ENCODE data around the gene SORCS1. TPM values are rescaled to one million over a fixed set of nuclear protein-coding genes. Genes with fewer than 3 reads are reported as not detected.

The SORCS1 gene
- total RNA-seq, 1 donor from 2014 or later: 11.1 TPM

DNA sequence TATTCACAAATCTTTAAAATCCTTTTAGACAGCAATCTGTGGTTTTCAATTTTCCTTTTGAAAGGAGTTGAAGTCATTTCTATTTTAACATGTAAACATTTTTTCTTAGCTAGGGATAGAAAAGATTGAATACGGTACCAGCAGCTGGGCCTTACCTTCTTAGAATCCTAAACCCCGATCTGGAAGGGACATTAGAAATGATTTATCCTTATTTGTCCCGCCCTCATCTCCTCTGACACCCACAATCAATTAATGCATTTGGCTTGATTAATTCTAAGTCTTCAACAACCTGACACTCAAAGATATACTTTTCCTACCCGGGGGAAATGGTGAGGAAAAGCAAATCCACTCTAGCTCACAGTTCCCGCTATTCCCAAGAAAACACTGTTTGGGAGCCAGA, 100.4 kb downstream of the SORCS1 start:
- Mint-ChIP-seq H3K27ac (no peak overlapping the region), H3K36me3 (no peaks in the 10 kb centered on the region), H3K4me3 (no peak overlapping the region), H3K9me3 (no peaks in the 10 kb centered on the region), H3K4me1 (peaks cover 17% of the 10 kb centered on the region), H3K27me3 (ENCODE audit: insufficient read depth, low read depth) (no peaks in the 10 kb centered on the region)
- Histone ChIP-seq H3F3A (ENCODE audit: low read depth) (no peaks in the 10 kb centered on the region), H4K20me1 (ENCODE audit: low read depth) (peaks cover 7% of the 10 kb centered on the region), H3K4me2 (no peak overlapping the region), H3K27ac (no peak overlapping the region), H3K79me2 (ENCODE audit: low read depth) (no peaks in the 10 kb centered on the region), H3K27me3 (no peaks in the 10 kb centered on the region), H3K4me3 (no peak overlapping the region), H3K4me1 (peaks cover 13% of the 10 kb centered on the region), H3K9me3 (ENCODE audit: low read depth) (no peaks in the 10 kb centered on the region), H3K9ac (no peak overlapping the region), H2AFZ (replicated peaks) (no peak overlapping the region), H3K36me3 (no peaks in the 10 kb centered on the region)
- no peak for TF ChIP-seq CTCF (IDR thresholded peaks at IDR 0.05)
- TF ChIP-seq EZH2phosphoT487 (IDR thresholded peaks at IDR 0.05): no peak
- TF ChIP-seq EZH2 (IDR thresholded peaks at IDR 0.05): no peak
- DNase-seq (ENCODE audit: low spot score): no peak

DNA sequence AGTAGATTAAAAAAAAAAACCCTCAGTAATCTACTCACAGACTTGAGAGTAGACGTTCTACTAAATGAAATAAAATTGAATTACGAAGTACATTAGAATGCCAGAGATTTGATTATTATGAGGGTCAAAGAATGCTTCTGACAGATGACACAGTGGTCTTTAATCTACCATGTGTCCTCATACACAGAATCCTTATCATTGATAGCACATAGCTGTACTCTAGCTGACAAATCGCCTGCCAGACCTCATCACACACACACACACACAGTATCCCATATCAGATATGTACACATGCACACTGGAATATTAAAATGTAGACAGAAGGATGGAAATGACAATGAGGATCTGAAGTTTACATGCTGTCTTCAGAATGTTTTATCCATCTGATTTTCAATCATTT, 104.6 kb downstream of the SORCS1 start:
- Histone ChIP-seq H3K27me3 (no peaks in the 10 kb centered on the region), H3K4me1 (peaks cover 34% of the 10 kb centered on the region), H2AFZ (replicated peaks) (no peak overlapping the region), H4K20me1 (ENCODE audit: low read depth) (peaks cover 7% of the 10 kb centered on the region), H3F3A (ENCODE audit: low read depth) (no peaks in the 10 kb centered on the region), H3K79me2 (ENCODE audit: low read depth) (no peaks in the 10 kb centered on the region), H3K4me3 (no peak overlapping the region), H3K4me2 (no peak overlapping the region), H3K9ac (no peak overlapping the region), H3K27ac (no peak overlapping the region), H3K9me3 (ENCODE audit: low read depth) (no peaks in the 10 kb centered on the region), H3K36me3 (no peaks in the 10 kb centered on the region)
- Mint-ChIP-seq H3K27ac (no peak overlapping the region), H3K36me3 (no peaks in the 10 kb centered on the region), H3K9me3 (no peaks in the 10 kb centered on the region), H3K4me3 (no peak overlapping the region), H3K27me3 (ENCODE audit: insufficient read depth, low read depth) (no peaks in the 10 kb centered on the region), H3K4me1 (peaks cover 42% of the 10 kb centered on the region)
- TF ChIP-seq CTCF (IDR thresholded peaks at IDR 0.05) (no peak), EZH2phosphoT487 (IDR thresholded peaks at IDR 0.05) (no peak), EZH2 (IDR thresholded peaks at IDR 0.05) (no peak)
- DNase-seq (ENCODE audit: low spot score): no peak

DNA sequence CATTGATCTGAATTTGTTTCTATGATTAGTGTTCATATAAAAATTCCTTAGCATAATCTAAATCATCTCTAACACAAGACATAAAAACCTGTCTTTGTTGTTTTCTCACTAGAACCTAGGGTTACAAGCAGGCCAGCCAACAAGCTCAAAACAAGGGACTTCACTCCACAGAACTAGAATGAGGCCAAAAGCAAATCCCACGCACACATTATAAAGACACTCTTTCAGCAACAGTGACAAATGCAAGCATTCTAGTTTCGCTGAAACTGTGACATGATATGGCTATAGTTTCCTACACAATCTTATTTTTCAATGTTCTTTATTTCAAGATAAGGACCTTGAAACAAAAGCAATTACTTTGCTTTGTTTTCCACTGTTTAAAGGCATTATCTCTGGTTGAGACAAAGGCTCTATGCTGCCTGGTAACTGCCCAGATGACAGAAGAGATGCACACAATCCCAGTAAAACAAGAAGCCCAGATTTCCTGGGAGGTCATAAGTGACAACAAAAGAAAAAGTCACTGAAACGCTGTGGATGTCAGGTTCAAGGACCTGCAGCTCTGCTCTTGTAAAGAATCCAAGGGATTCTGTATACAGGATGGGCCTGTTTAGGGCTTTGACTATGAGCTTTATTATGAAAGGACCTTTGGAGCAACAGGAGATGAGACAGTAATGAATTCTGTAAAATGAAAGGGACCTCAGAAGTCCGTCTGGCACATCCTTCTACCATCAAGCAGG, 105.3 kb downstream of the SORCS1 start:
- H3K9me3 Mint-ChIP-seq: no peaks in the 10 kb centered on the region
- DNase-seq (ENCODE audit: low spot score): peak; percentile 4
- no peaks in the 10 kb centered on the region for H3K36me3 ChIP-seq
- H3K4me2 ChIP-seq: no peak overlapping the region
- no peaks in the 10 kb centered on the region for H3K27me3 Mint-ChIP-seq (ENCODE audit: insufficient read depth, low read depth)
- no peak for TF ChIP-seq EZH2 (IDR thresholded peaks at IDR 0.05)
- no peak for TF ChIP-seq EZH2phosphoT487 (IDR thresholded peaks at IDR 0.05)
- TF ChIP-seq CTCF (IDR thresholded peaks at IDR 0.05): no peak
- H3K4me1 Mint-ChIP-seq: peaks cover 44% of the 10 kb centered on the region
- no peaks in the 10 kb centered on the region for H3K79me2 ChIP-seq (ENCODE audit: low read depth)
- H3K9ac ChIP-seq: no peak overlapping the region
- no peak overlapping the region for H3K4me3 Mint-ChIP-seq
- H3K4me3 ChIP-seq: no peak overlapping the region
- H3K27ac Mint-ChIP-seq: no peak overlapping the region
- no peak overlapping the region for H2AFZ ChIP-seq (replicated peaks)
- H3F3A ChIP-seq (ENCODE audit: low read depth): no peaks in the 10 kb centered on the region
- no peaks in the 10 kb centered on the region for H3K9me3 ChIP-seq (ENCODE audit: low read depth)
- peaks cover 7% of the 10 kb centered on the region for H4K20me1 ChIP-seq (ENCODE audit: low read depth)
- H3K27ac ChIP-seq: no peak overlapping the region
- H3K4me1 ChIP-seq: peaks cover 34% of the 10 kb centered on the region
- H3K36me3 Mint-ChIP-seq: no peaks in the 10 kb centered on the region
- H3K27me3 ChIP-seq: no peaks in the 10 kb centered on the region

All from neural progenitor cell (in vitro differentiated cells).